CD14-positive monocyte (primary cell): ENCODE measurements around the gene HNF1B. TPM values are rescaled to one million over a fixed set of nuclear protein-coding genes. Genes with fewer than 3 reads are reported as not detected.
A peak's percentile ranks its signal among the peaks of the same experiment; 100 is the strongest.

Experiments used
- DNase-seq, 3 donors: peaks; one replicate each; pipeline ENCODE4 v3.0.0-alpha.2; 2011 to 2022
- H2AFZ ChIP-seq: 2 replicates; pipeline ENCODE4 v1.6.0; 2012; ENCODE audit warnings: mild to moderate bottlenecking, low read depth, low read length, inconsistent platforms; ENCODE audit not compliant: insufficient read depth, poor library complexity, severe bottlenecking
- H3K27ac ChIP-seq, 2 donors: 1 replicate in 1 of 2; 2 replicates in 1 of 2; pipeline ENCODE4 v1.5.1; 2012 to 2013; ENCODE audit warnings: low read length in 2 of 2, control low read depth in 1 of 2, inconsistent platforms in 1 of 2, low read depth in 1 of 2, mild to moderate bottlenecking in 1 of 2
- H3K27me3 ChIP-seq, 2 donors: one replicate each; pipeline versions ENCODE4 v1.6.0 to v1.6.1; 2011 to 2013; ENCODE audit warnings: low read length in 2 of 2; ENCODE audit not compliant: control insufficient read depth in 2 of 2, insufficient read depth in 2 of 2
- H3K36me3 ChIP-seq, 2 donors: replicated peaks in 1 of 2; 1 replicate in 1 of 2; 2 replicates in 1 of 2; pipeline versions ENCODE4 v1.5.1 to v1.6.1; 2012 to 2013; ENCODE audit warnings: low read length in 2 of 2, control low read depth in 1 of 2, inconsistent platforms in 1 of 2, mild to moderate bottlenecking in 1 of 2; ENCODE audit not compliant: insufficient read depth in 2 of 2, control insufficient read depth in 1 of 2
- H3K4me1 ChIP-seq, 2 donors: 1 replicate in 1 of 2; 2 replicates in 1 of 2; pipeline versions ENCODE4 v1.5.1 to v1.6.1; 2012 to 2013; ENCODE audit warnings: low read length in 2 of 2, control low read depth in 1 of 2, inconsistent platforms in 1 of 2, mild to moderate bottlenecking in 1 of 2, moderate library complexity in 1 of 2; ENCODE audit not compliant: insufficient read depth in 2 of 2, control insufficient read depth in 1 of 2
- H3K4me2 ChIP-seq: replicated peaks from 2 replicates; pipeline ENCODE3; 2012; ENCODE audit warnings: low read length, moderate library complexity, mild to moderate bottlenecking; ENCODE audit not compliant: poor library complexity, severe bottlenecking; ENCODE audit errors: extremely low read depth
- H3K4me3 ChIP-seq, 3 experiments: fragments of 200-600 bp in 1 of 3; sonication (generic) in 1 of 3; replicated peaks in 1 of 3; 1 replicate in 2 of 3; 2 replicates in 1 of 3; pipeline ENCODE4 v1.5.1; 2011 to 2013; ENCODE audit warnings: low read length in 3 of 3, mild to moderate bottlenecking in 3 of 3, control low read depth in 2 of 3, low read depth in 2 of 3, inconsistent platforms in 1 of 3, moderate library complexity in 1 of 3
- H3K79me2 ChIP-seq: 2 replicates; pipeline ENCODE4 v1.6.0; 2012; ENCODE audit warnings: mild to moderate bottlenecking, control low read depth, inconsistent platforms, low read length, moderate library complexity; ENCODE audit not compliant: insufficient read depth
- H3K9ac ChIP-seq: 2 replicates; pipeline ENCODE4 v1.6.0; 2017; ENCODE audit warnings: low read length, mild to moderate bottlenecking; ENCODE audit not compliant: insufficient read depth, poor library complexity, severe bottlenecking
- H3K9me3 ChIP-seq, 2 donors: replicated peaks in 1 of 2; 1 replicate in 1 of 2; 2 replicates in 1 of 2; pipeline versions ENCODE4 v1.5.1 to v1.6.1; 2012 to 2013; ENCODE audit warnings: low read length in 2 of 2, control low read depth in 1 of 2; ENCODE audit not compliant: control insufficient read depth in 1 of 2, insufficient read depth in 1 of 2
- H4K20me1 ChIP-seq: 2 replicates; pipeline ENCODE4 v1.6.0; 2012; ENCODE audit warnings: mild to moderate bottlenecking, low read length, control low read depth, moderate library complexity; ENCODE audit not compliant: insufficient read depth
- H3K27ac Mint-ChIP-seq, 7 donors: one replicate each; pipeline ENCODE4 v1.8.0; 2020; ENCODE audit warnings: mild to moderate bottlenecking in 7 of 7, mixed read lengths in 7 of 7, moderate library complexity in 6 of 7, inconsistent platforms in 2 of 7
- H3K27me3 Mint-ChIP-seq, 3 donors: one replicate each; pipeline ENCODE4 v1.8.0; 2021 to 2022; ENCODE audit warnings: low read depth in 3 of 3, mild to moderate bottlenecking in 3 of 3, mixed read lengths in 3 of 3, moderate library complexity in 3 of 3, inconsistent platforms in 1 of 3
- H3K36me3 Mint-ChIP-seq, 2 donors: one replicate each; pipeline ENCODE4 v1.8.0; 2020; ENCODE audit warnings: mixed read lengths in 2 of 2, inconsistent platforms in 1 of 2, mild to moderate bottlenecking in 1 of 2
- H3K4me1 Mint-ChIP-seq: one replicate; pipeline ENCODE4 v1.8.0; 2020; ENCODE audit warnings: mild to moderate bottlenecking, mixed read lengths
- H3K4me3 Mint-ChIP-seq, 2 donors: one replicate each; pipeline ENCODE4 v1.8.0; 2020; ENCODE audit warnings: mild to moderate bottlenecking in 2 of 2, mixed read lengths in 2 of 2, moderate library complexity in 1 of 2
- H3K9me3 Mint-ChIP-seq, 7 donors: one replicate each; pipeline ENCODE4 v1.8.0; 2020 to 2022; ENCODE audit warnings: mixed read lengths in 7 of 7, mild to moderate bottlenecking in 6 of 7, moderate library complexity in 6 of 7, inconsistent platforms in 2 of 7
- CTCF ChIP-seq: fragments of 200-600 bp; IDR thresholded peaks from one replicate; pipeline ENCODE4 v1.8.0; 2022; ENCODE audit warnings: antibody characterized with exemption, mild to moderate bottlenecking
- WGBS: methylation state at CpG from one replicate; pipeline ENCODE4 v1.1.5; 2013; ENCODE audit warnings: missing lambda C conversion rate; ENCODE audit not compliant: insufficient coverage; 5-methylcytosine and 5-hydroxymethylcytosine counted together
- intact Hi-C, 2 donors: fragments of 100-400 bp; cut with micrococcal nuclease; formaldehyde crosslinking; loops; one replicate each; pipeline versions ENCODE4 v1.15.0 to v1.15.1; 2023
- polyA plus RNA-seq, 3 donors: library from polyadenylated mRNA; depleted of rRNA in 1 of 3; unstranded in 2 of 3; stranded (reverse) in 1 of 3; fragments of 300-500 nt in 2 of 3; fragments of >200 nt in 1 of 3; fragmentation: Illumina TruSeq in 2 of 3; gene quantifications; 1 replicate in 2 of 3; 2 replicates in 1 of 3; pipeline ENCODE4 v1.2.3, GENCODE V29; 2012 to 2021

The HNF1B gene
- polyA plus RNA-seq, 3 donors, result not detected

DNA sequence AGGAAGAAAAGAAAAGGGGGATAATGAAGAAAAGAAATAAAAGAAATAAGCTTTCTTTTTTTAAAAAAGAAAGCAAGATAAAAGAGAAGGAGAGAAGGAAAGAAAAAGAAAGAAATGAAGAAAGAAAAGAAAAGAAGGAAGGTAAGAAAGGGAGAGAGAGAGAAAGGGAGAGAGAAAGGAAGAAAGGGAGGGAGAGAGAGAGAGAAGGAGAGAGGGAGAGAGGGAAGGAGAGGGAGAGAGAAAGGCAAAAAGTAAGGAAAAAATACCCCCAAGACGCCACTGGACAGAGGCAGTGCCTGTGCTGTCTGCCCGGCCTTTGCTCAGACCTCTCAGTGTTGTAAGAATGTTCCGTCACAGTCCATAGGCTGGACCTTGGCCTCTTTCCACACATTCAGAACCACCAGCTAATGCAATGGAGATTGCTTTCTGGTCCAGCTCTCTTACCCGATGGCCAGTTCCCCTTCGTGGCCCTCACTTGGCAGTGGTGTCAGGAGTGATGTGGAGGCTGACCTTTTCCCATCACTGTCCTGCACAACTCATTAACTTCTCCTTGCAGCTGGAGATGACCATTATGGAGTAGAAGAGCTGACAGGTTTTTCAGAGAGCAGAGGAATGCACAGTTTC, 14.3 kb upstream of the HNF1B start:
- no peak for TF ChIP-seq CTCF
- Mint-ChIP-seq H3K4me3 (no peak overlapping the region), H3K36me3 (no peaks in the 10 kb centered on the region), H3K4me1 (peaks cover 29% of the 10 kb centered on the region), H3K27me3 (peaks cover 12 to 20% (median 15%) of the 10 kb centered on the region in 3 donors), H3K9me3 (no peaks in the 10 kb centered on the region), H3K27ac (no peak overlapping the region)
- H3K36me3 ChIP-seq, result no peaks in the 10 kb centered on the region
- WGBS, result no CpG with 5 or more reads among the region's 5 CpGs
- H3K79me2 ChIP-seq, result no peaks in the 10 kb centered on the region
- H3K27ac ChIP-seq, result no peak overlapping the region
- no peaks in the 10 kb centered on the region for H4K20me1 ChIP-seq
- no peak overlapping the region for H3K4me2 ChIP-seq
- intact Hi-C loops, result no loop called here
- peaks cover 14 to 29% of the 10 kb centered on the region in 2 donors for H3K4me1 ChIP-seq
- no peak overlapping the region for H3K4me3 ChIP-seq
- no peaks in the 10 kb centered on the region for H3K27me3 ChIP-seq
- no peak overlapping the region for H2AFZ ChIP-seq
- DNase-seq, result peak in 1 of 3 donors; percentile 12
- H3K9ac ChIP-seq, result no peak overlapping the region
- H3K9me3 ChIP-seq, result no peaks in the 10 kb centered on the region

DNA sequence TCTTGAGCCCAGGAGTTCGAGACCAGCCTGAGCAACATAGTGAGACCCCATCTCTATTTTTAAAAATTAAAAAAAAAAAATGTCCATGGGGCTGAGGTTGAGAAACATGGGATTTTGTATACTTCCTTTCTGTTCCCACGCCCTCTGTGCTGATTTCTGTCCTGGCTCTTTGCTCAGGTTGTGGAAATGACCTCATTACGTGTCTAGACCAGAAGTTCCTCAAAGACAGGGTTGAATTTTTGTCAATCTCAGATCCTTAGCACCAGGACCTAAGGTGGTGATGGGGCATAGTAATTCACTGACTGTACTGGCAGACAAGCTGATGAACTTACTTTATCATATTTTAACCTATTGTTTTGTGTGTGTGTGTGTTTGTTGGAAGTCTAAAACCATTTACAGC, 11.2 kb upstream of the HNF1B start:
- Mint-ChIP-seq H3K36me3 (no peaks in the 10 kb centered on the region), H3K4me3 (no peak overlapping the region), H3K27me3 (peaks cover 20 to 23% (median 20%) of the 10 kb centered on the region in 3 donors), H3K4me1 (peaks cover 18% of the 10 kb centered on the region), H3K27ac (no peak overlapping the region), H3K9me3 (no peaks in the 10 kb centered on the region)
- WGBS, result 0% methylated on average over 1 of the region's 3 CpGs
- Histone ChIP-seq H3K27ac (no peak overlapping the region), H3K4me3 (no peak overlapping the region), H3K9ac (no peak overlapping the region), H3K4me2 (no peak overlapping the region), H3K27me3 (peaks cover 0 to 3% of the 10 kb centered on the region in 2 donors), H2AFZ (no peak overlapping the region), H3K4me1 (peaks cover 7 to 20% of the 10 kb centered on the region in 2 donors), H3K9me3 (no peaks in the 10 kb centered on the region), H4K20me1 (no peaks in the 10 kb centered on the region), H3K36me3 (no peaks in the 10 kb centered on the region), H3K79me2 (no peaks in the 10 kb centered on the region)
- TF ChIP-seq CTCF, result no peak
- intact Hi-C loops, result no loop called here
- peak in 2 of 3 donors; percentile 77 for DNase-seq
